Colonic mucosa (tissue), 4 donors: ENCODE data around the gene ANKRD6. TPM values are rescaled to one million over a fixed set of nuclear protein-coding genes. Genes with fewer than 3 reads are reported as not detected.

Source experiments
- DNase-seq: peaks from one replicate; pipeline ENCODE4 v3.0.0-alpha.2; 2020
- H3K27ac ChIP-seq: fragments of 200-600 bp; one replicate; pipeline ENCODE4 v1.8.0; 2021
- H3K27me3 ChIP-seq: fragments of 200-600 bp; one replicate; pipeline ENCODE4 v1.8.0; 2021
- H3K36me3 ChIP-seq: fragments of 200-600 bp; one replicate; pipeline ENCODE4 v1.8.0; 2021
- H3K4me1 ChIP-seq: fragments of 200-600 bp; one replicate; pipeline ENCODE4 v1.8.0; 2021; ENCODE audit warnings: mild to moderate bottlenecking
- H3K4me3 ChIP-seq: fragments of 200-600 bp; one replicate; pipeline ENCODE4 v1.8.0; 2021
- H3K9ac ChIP-seq, 2 donors: one replicate each; pipeline ENCODE4 v1.7.0; 2013; ENCODE audit warnings: control low read depth in 2 of 2, low read depth in 2 of 2, low read length in 2 of 2
- H3K9me3 ChIP-seq: fragments of 200-600 bp; one replicate; pipeline ENCODE4 v1.8.0; 2021
- intact Hi-C: fragments of 100-400 bp; cut with DNase I; formaldehyde crosslinking; loops from one replicate; pipeline ENCODE4 v1.14.1; 2022
- total RNA-seq, 2 donors: library from RNA; stranded (reverse); fragmentation: NEBNext Ultra II Directional in 1 of 2; extraction: Animal tissue kit (Norgen Biotek cat#: 25700) in 1 of 2; gene quantifications; one replicate each; pipeline ENCODE4 v1.2.1, GENCODE V29; 2021
- TF ChIP-seq, protein P1 (sequence below): fragments of 200-600 bp; IDR thresholded peaks from one replicate; pipeline ENCODE4 v1.8.0; 2022; ENCODE audit warnings: antibody characterized with exemption, mild to moderate bottlenecking
- donor health status: healthy.
- donor health status: DM: no; HTN: no; CAD: no.
- donor health status: DM: no; HTN: no; CAD: no.

ANKRD6 gene
- total RNA-seq, 2 donors from 2014 or later: 1.6 to 3.1 TPM

DNA sequence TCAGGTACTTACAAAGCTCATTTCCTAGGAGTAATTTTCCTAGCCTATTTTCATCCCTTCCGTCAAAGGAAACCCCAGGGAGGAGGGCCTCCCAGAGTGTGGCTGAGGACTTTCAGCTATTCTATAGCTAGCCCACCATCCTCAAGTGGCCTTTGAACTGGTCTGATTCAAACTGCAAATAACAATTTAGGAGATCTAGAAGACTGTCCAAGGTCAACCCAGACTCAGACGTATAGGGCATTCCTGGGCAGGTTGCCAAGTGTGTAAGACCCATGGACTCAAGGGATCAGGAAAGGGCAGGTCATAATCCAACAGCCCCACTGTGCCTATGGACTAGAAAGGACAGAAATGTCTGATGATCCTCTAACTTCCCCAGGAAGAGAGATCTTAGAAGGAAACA lies 18.7 kb upstream of the ANKRD6 start:
- Histone ChIP-seq H3K4me1 (no peaks in the 10 kb centered on the region), H3K9me3 (no peaks in the 10 kb centered on the region), H3K9ac (no peak overlapping the region), H3K4me3 (no peak overlapping the region), H3K27ac (no peak overlapping the region), H3K27me3 (no peaks in the 10 kb centered on the region), H3K36me3 (no peaks in the 10 kb centered on the region)
- TF ChIP-seq, protein P1, sequence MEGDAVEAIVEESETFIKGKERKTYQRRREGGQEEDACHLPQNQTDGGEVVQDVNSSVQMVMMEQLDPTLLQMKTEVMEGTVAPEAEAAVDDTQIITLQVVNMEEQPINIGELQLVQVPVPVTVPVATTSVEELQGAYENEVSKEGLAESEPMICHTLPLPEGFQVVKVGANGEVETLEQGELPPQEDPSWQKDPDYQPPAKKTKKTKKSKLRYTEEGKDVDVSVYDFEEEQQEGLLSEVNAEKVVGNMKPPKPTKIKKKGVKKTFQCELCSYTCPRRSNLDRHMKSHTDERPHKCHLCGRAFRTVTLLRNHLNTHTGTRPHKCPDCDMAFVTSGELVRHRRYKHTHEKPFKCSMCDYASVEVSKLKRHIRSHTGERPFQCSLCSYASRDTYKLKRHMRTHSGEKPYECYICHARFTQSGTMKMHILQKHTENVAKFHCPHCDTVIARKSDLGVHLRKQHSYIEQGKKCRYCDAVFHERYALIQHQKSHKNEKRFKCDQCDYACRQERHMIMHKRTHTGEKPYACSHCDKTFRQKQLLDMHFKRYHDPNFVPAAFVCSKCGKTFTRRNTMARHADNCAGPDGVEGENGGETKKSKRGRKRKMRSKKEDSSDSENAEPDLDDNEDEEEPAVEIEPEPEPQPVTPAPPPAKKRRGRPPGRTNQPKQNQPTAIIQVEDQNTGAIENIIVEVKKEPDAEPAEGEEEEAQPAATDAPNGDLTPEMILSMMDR: no peak
- intact Hi-C loops: no loop called here
- no peak for DNase-seq

DNA sequence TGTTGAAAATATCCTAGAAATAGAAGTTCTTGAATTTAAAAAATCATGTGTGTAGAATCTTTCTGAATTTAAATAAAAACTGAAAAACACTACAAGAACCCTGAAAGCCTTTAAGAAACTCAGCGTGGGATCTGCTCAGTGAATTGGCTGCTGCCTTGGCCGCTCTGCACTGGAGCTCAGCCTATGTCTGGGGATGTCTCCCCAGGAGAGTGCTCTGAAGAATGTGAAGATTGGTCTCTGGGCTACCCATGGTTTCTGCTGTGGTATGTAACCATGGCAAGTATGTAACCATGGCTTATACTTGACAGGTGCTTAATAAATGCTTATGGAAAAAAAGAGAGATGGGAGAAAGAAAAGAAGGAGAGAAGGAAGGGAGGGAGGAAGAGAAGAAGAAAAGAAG lies 17.8 kb upstream of the ANKRD6 start:
- Histone ChIP-seq H3K27ac (no peak overlapping the region), H3K27me3 (no peaks in the 10 kb centered on the region), H3K9me3 (no peaks in the 10 kb centered on the region), H3K4me1 (no peaks in the 10 kb centered on the region), H3K9ac (no peak overlapping the region), H3K4me3 (no peak overlapping the region), H3K36me3 (no peaks in the 10 kb centered on the region)
- no peak for DNase-seq
- TF ChIP-seq, protein P1: no peak
- intact Hi-C loops: no loop called here

DNA sequence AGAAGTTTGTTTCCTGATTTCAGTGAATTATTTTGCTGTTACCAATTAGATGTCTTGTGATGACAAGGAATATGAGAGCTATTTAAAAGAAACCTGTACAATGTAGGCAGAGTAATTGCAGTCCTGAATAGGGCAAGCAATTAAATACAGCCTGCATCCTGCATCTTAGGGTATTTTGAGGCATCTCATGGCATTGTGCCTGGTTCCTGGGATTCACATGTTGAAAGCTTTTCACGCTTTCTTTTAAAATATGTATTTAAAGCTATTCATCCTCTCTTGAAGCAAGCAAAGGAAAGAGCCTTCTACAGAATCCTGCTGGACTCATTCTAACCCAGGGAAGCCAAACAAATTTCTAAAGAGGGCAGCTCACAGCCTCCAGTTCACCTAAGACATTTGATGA lies 16.2 kb upstream of the ANKRD6 start:
- Histone ChIP-seq H3K9me3 (no peaks in the 10 kb centered on the region), H3K9ac (no peak overlapping the region), H3K36me3 (no peaks in the 10 kb centered on the region), H3K27me3 (no peaks in the 10 kb centered on the region), H3K27ac (no peak overlapping the region), H3K4me3 (no peak overlapping the region), H3K4me1 (no peaks in the 10 kb centered on the region)
- TF ChIP-seq, protein P1: no peak
- intact Hi-C loops: no loop called here
- DNase-seq: no peak

DNA sequence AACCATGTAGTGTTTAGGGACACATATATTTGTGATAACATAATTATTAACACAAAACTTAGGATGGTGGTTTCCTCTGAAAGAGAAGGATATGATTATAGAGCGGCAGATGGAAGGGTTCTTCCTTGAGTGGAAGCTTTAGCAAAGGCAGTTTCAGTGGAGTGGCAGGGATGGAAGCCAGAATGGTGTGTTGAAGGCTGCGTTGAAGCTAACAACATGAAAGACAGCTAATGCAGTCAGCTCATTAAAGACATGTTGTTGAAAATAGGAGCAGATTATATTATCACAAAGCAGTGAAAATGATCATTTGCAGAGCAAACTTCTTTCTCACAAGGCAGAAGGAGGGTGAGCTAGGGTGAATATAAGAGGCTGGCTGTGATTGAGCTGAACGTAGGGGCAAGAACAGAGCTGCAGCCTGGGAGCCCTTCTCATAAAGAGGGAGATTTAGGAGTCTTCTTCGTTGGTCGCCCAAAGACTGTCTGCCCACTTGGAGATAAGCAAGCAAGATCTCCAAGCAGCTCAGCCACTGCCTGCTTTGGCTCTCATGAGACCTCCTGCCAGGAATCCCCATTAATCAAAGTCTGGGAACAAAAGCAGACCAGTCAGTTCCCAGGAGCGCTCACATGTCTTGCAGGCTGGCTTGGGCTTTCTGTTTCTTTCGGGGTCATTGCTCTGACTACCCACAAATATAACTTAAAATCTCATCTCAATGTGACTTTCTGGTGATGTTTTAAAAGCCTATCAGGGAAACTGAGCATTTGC lies 2.6 kb upstream of the ANKRD6 start:
- Histone ChIP-seq H3K9ac (no peak overlapping the region), H3K4me1 (peaks cover 5% of the 10 kb centered on the region), H3K4me3 (no peak overlapping the region), H3K9me3 (no peaks in the 10 kb centered on the region), H3K27ac (no peak overlapping the region), H3K36me3 (no peaks in the 10 kb centered on the region), H3K27me3 (no peaks in the 10 kb centered on the region)
- TF ChIP-seq, protein P1: no peak
- no peak for DNase-seq
- intact Hi-C loops: no loop called here

DNA sequence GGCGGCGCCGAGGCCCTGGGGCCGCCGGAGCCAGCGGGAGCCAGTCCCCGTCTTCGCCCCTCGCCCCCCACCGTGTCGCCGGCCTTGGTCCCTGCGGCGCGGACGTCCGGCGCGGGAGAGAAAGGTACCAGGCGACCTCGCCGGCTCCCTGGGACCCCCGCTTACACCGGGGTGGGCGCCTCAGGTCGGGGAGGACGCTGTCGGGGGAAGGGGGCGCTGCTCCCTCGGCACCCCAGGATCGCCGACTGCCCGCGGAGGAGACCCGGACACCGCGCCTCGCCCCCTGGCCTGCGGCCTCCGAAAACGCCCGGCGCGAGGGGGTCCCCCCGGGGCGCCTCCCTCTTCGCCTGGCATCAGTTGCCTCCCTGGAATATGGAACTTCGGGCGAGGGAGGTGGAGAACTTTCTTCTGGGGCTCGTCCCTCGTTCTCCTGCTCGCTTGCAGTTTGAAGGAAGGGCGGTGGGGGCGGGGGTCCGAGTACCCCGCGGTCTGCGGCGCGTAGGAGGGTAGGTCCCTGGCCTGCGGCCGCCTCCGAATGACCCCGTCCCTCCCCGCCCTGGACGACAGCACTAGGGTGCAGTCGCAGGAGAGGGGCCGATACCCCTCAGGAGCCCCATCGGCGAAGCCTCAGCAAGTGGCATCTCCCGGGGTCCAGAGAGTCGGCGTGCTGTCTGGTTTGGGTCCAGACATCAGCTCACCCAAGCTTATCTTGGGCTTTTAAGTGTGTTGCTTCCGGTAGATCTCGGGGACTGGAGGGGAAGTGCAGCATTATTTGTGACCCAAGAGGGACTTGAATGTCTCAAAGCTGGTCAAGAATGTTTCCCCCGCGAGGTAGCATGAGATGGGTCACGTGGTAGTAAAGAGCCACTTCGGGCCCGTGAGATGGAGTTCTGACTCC lies 549 bp downstream of the ANKRD6 start:
- Histone ChIP-seq H3K27ac (no peak overlapping the region), H3K27me3 (no peaks in the 10 kb centered on the region), H3K9me3 (no peaks in the 10 kb centered on the region), H3K9ac (peak overlapping the region; percentile 12 to 79), H3K4me3 (peak overlapping the region; percentile 87), H3K36me3 (no peaks in the 10 kb centered on the region), H3K4me1 (peaks cover 5% of the 10 kb centered on the region)
- intact Hi-C loops: loop anchor here (2.0 kb wide), 1 partner anchor 175 kb away; no protein-coding TSS in a partner anchor
- TF ChIP-seq, protein P1: no peak
- DNase-seq: peak; percentile 19
